IPS-20b (cell line): ENCODE results near the gene TTC27.

ENCODE experiments used
- H3K27ac ChIP-seq: one replicate; pipeline ENCODE4 v1.5.1; 2013; ENCODE audit warnings: low read length
- H3K27me3 ChIP-seq: 2 replicates; pipeline ENCODE4 v1.6.1; 2013; ENCODE audit warnings: mild to moderate bottlenecking, low read length, inconsistent platforms; ENCODE audit not compliant: insufficient read depth
- H3K36me3 ChIP-seq: 2 replicates; pipeline ENCODE4 v1.6.1; 2013; ENCODE audit warnings: low read depth, mild to moderate bottlenecking, inconsistent platforms, low read length, moderate library complexity; ENCODE audit not compliant: insufficient read depth
- H3K4me1 ChIP-seq: 2 replicates; pipeline ENCODE4 v1.6.1; 2013; ENCODE audit warnings: mild to moderate bottlenecking, control low read depth, inconsistent platforms, low read length, moderate library complexity; ENCODE audit not compliant: insufficient read depth
- H3K4me3 ChIP-seq: 2 replicates; pipeline ENCODE4 v1.5.1; 2013; ENCODE audit warnings: mild to moderate bottlenecking, low read length, inconsistent platforms
- H3K9ac ChIP-seq: 2 replicates; pipeline ENCODE4 v1.6.1; 2013; ENCODE audit warnings: low read depth, mild to moderate bottlenecking, inconsistent platforms, low read length, moderate library complexity
- H3K9me3 ChIP-seq: 2 replicates; pipeline ENCODE4 v1.6.1; 2013; ENCODE audit warnings: mild to moderate bottlenecking, low read depth, low read length, inconsistent platforms; ENCODE audit not compliant: insufficient read depth

TTC27 gene

DNA sequence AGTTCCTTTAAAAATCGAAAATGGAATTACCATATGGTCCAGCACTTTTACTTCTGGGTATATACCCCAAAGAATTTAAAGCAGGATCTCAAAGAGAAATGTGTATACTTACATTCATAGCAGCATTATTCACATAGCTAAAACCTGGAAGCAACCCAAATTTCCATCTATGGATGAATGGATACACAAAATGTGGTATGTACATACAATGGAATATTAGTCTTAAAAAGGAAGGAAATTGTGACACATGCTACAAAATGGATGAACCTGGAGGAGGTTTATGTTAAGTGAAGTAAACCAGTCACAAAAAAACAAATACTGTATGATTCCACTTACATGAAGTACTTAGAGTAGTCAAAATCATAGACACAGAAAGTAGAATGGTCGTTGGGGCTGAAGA lies 171.0 kb downstream of the TTC27 start:
- no peaks in the 10 kb centered on the region for H3K9me3 ChIP-seq

DNA sequence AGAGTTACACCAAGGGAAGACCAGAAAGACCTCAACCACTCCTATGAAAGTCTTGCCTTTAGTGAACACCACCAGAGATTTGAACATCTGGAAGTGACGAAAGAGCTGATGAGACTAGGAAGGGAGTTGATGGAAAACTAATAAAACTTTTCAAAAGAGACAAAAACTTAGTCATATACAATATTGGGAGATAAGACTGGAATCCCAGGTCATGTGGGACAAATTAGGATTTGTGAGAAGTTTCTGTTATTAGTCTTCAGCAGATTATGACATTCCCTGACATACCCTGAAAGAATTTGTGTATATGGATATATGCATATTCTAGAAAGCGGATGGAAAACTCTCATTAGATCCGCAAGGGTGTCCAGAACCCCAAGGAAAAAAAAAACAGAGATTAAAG lies 173.9 kb downstream of the TTC27 start:
- Histone ChIP-seq H3K9ac (no peak overlapping the region), H3K4me3 (no peak overlapping the region), H3K36me3 (no peaks in the 10 kb centered on the region), H3K27me3 (no peaks in the 10 kb centered on the region), H3K4me1 (no peaks in the 10 kb centered on the region), H3K27ac (no peak overlapping the region), H3K9me3 (no peaks in the 10 kb centered on the region)

More for the DNA sequence above, 171.0 kb downstream of the TTC27 start:
- Histone ChIP-seq H3K27ac (no peak overlapping the region), H3K36me3 (no peaks in the 10 kb centered on the region), H3K27me3 (no peaks in the 10 kb centered on the region), H3K4me3 (no peak overlapping the region), H3K9ac (no peak overlapping the region), H3K4me1 (no peaks in the 10 kb centered on the region)

DNA sequence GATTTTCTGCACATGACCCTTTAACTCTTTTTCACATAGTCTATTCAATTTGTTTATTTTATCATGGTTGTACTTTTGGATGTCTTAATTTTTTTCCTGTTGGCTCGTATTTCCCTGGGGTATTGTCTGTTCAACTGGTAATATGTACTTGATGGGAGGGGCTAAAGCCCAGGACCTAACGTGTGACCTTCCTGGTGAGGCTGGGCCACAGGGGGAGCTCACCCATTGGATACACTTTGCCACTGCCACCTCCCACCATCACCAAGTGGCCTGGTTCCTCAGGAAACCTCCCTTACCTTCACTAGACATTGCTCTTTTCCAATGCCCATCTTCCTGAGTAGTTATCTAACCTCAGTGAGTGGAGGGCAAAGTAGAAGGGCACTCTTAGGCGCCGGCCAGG lies 175.0 kb downstream of the TTC27 start:
- Histone ChIP-seq H3K27ac (no peak overlapping the region), H3K4me1 (no peaks in the 10 kb centered on the region), H3K9ac (no peak overlapping the region), H3K27me3 (no peaks in the 10 kb centered on the region), H3K4me3 (no peak overlapping the region), H3K9me3 (no peaks in the 10 kb centered on the region), H3K36me3 (no peaks in the 10 kb centered on the region)

DNA sequence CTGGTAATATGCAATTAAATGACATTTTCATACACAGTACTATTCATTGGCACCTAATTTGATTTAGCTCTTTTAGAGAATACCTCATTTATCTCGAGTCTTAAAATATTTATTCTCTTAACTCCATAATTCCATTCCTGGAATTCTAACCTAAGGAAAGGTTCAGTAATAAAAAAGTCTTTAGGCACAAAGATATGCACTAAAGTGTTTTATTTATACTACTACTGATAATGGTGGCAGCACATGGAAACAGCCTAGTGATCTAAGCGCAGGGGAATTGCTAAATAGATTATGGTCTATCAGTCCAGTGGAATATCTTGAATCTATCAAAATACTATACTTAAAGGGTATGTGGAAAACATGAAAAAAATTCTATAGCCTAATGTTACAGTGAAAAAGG lies 176.4 kb downstream of the TTC27 start:
- Histone ChIP-seq H3K27me3 (no peaks in the 10 kb centered on the region), H3K9me3 (no peaks in the 10 kb centered on the region), H3K9ac (no peak overlapping the region), H3K27ac (no peak overlapping the region), H3K4me3 (no peak overlapping the region), H3K4me1 (no peaks in the 10 kb centered on the region), H3K36me3 (no peaks in the 10 kb centered on the region)

DNA sequence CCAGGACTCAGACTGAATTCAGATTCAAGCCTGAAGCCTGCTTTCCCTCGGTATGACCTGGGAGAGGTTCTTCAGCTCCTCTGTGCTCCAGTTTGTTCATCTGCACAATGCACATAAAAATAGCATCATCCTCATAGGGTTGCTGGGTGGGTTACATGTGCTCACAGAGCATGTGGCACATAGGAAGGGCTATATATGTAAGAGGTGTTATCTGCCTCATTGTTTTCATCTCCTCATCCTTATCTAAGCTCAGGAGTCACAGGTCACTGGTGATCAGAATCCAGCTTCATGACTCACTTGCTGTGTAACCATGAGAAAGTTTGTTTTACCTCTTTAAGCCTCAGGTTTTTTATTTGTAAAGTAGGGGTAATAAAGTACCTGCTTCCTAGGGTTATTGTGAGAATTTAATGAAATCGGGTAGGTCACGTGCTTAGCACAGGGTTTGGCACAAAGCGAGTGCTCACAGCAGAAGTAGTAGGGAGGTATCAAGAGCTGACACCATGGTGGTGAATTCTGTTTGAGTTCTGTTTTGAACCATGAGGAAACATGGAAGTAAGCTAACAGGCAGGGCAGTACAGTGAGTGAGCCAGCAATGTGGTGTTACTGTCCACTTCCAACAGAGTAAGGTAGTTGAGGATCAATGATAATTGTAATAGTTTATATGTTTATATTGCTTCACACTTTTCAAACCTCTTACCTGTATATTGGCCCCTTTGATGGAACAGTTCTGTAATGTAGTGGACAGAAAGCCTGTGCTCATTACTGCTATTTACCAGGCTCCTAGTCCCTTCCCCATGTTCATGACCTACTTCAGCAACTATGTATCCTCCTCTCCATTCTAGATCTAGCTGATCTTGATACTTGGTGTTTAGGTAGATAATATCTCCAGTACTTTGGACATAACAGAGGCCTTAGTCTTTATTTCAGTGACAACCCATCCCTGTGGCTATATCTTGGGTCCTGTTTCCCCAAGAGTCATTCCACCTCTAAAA lies 177.6 kb downstream of the TTC27 start:
- Histone ChIP-seq H3K36me3 (no peaks in the 10 kb centered on the region), H3K9me3 (no peaks in the 10 kb centered on the region), H3K27ac (no peak overlapping the region), H3K9ac (no peak overlapping the region), H3K27me3 (no peaks in the 10 kb centered on the region), H3K4me3 (no peak overlapping the region), H3K4me1 (no peaks in the 10 kb centered on the region)

DNA sequence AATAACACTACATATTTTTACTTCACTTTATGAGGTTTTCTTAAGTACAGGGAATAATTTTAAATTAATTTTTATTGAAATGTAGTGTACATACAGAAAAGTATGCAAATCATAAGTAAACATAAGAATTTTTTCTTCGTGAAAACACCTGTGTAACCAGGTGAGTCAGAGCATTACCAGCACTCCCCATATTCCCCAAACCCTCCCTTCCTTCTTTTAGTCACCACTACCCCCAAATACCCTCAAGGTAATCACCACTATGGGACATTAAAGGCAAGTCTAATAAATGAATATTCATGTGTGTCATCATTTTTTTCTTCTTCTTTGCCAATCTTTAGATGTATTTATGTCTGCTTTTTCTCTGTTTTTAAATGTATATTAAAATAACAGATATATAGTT lies 179.0 kb downstream of the TTC27 start:
- Histone ChIP-seq H3K9me3 (no peaks in the 10 kb centered on the region), H3K27me3 (no peaks in the 10 kb centered on the region), H3K36me3 (no peaks in the 10 kb centered on the region), H3K9ac (no peak overlapping the region), H3K4me1 (no peaks in the 10 kb centered on the region), H3K4me3 (no peak overlapping the region), H3K27ac (no peak overlapping the region)

DNA sequence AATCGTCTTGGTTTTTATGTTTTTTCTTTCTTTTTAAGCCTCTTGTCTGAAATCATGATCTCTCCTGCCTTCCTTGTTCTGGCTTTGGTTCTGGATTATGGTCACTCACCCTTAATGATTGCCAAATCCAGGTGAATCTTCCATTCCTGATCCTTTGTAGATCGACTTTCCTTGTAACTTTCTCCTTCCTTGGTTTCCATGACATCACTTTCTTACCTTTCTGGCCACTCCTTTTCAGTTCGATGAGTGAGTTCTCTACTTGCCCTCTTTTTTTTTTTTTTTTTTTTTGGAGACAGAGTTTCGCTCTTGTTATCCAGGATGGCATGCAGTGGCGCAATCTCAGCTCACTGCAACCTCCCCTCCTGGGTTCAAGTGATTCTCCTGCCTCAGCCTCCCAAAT lies 179.8 kb downstream of the TTC27 start:
- Histone ChIP-seq H3K36me3 (no peaks in the 10 kb centered on the region), H3K27me3 (no peaks in the 10 kb centered on the region), H3K4me1 (no peaks in the 10 kb centered on the region), H3K27ac (no peak overlapping the region), H3K9me3 (no peaks in the 10 kb centered on the region), H3K9ac (no peak overlapping the region), H3K4me3 (no peak overlapping the region)

DNA sequence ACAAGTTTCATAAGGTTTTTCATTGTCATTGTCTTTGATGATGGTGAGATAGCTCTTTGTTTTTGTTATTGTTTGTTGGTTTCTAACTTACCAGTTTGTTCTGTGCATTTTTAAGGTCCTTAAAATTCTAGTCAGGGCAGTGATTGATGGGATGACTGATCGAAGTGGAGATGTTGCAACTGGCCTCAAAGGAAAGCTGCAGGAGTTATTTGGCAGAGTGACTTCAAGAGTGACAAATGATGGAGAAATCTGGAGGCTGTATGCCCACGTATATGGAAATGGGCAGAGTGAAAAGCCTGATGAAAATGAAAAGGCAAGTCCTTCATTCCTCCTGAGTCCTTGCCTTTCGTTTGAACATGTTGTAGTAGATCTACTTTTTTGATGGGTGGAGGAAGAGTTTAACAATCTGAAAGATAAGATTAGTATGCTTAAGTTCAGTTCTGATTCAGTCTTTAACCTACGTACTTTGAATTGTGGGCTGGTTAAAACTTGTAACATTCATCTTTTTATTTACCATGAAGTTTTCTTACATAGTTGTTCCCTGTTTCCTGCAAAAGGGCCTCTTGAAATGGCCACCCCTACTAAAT lies 183.2 kb downstream of the TTC27 start:
- Histone ChIP-seq H3K9ac (no peak overlapping the region), H3K4me3 (no peak overlapping the region), H3K9me3 (no peaks in the 10 kb centered on the region), H3K27ac (no peak overlapping the region), H3K27me3 (no peaks in the 10 kb centered on the region), H3K36me3 (0 out of 2 replicates have a peak, but pooled peaks cover 3% of the 10 kb centered on the region), H3K4me1 (no peaks in the 10 kb centered on the region)

DNA sequence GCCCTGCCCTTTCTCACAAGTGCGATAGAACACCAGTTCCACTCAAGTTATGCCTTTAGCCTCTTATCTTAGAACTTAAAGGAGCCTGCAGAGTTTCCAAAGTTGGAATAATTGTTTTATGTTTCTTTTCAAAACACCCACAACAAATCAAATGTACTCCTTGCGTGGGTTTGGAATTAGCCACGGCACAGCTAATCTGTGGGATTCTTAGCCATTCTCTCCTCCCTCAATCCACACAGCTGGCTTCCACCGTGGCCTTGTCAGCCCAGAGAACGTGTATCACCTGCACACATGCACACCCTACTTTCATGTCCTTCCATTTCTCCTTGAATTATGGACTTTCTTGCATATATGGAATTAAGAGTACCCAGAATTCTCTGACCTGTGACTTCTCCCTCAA lies 183.8 kb downstream of the TTC27 start:
- H3K4me1 ChIP-seq: no peaks in the 10 kb centered on the region
- no peak overlapping the region for H3K9ac ChIP-seq
- H3K36me3 ChIP-seq: 0 out of 2 replicates have a peak, but pooled peaks cover 3% of the 10 kb centered on the region
- H3K9me3 ChIP-seq: no peaks in the 10 kb centered on the region
- no peak overlapping the region for H3K27ac ChIP-seq
- no peaks in the 10 kb centered on the region for H3K27me3 ChIP-seq
- no peak overlapping the region for H3K4me3 ChIP-seq

DNA sequence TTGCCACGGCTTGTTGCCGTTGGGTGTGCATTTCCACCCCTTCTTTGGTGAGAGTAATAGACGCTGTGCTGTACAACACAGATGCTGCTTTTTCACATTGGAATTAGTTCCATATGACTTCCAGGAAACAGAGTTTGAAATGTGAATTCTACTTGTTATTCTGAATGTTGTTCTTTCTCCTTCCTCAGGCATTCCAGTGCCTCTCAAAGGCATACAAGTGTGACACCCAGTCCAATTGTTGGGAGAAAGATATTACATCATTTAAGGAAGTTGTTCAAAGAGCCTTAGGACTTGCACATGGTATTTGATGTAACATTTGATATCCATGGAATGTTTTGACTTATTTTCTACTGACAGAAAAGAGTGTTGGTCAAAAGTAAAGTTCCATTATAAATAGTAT lies 184.5 kb downstream of the TTC27 start:
- H3K4me1 ChIP-seq: no peaks in the 10 kb centered on the region
- H3K4me3 ChIP-seq: no peak overlapping the region
- no peaks in the 10 kb centered on the region for H3K27me3 ChIP-seq
- H3K9ac ChIP-seq: no peak overlapping the region
- no peak overlapping the region for H3K27ac ChIP-seq
- H3K9me3 ChIP-seq: no peaks in the 10 kb centered on the region
- 0 out of 2 replicates have a peak, but pooled peaks cover 3% of the 10 kb centered on the region for H3K36me3 ChIP-seq

DNA sequence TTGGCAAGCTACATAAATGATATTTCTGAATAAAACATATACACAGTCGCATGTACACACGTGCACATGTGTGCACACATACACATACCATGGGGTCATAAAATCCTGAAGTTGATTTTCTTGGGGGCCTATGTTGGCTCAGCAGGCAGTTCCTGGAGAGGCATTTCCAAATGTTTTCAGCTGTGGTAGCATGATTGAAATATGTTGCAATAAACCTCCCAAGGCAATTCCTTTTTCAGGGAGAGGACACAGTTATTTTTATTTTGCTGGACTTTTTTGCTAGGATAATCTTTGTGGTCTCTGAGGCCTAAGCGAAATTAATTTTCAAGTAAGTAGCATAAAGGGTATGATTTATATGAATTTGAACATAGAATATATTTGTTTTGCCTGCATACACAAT lies 192.2 kb downstream of the TTC27 start:
- no peaks in the 10 kb centered on the region for H3K4me1 ChIP-seq
- no peak overlapping the region for H3K4me3 ChIP-seq
- no peaks in the 10 kb centered on the region for H3K27me3 ChIP-seq
- no peaks in the 10 kb centered on the region for H3K36me3 ChIP-seq
- H3K27ac ChIP-seq: no peak overlapping the region
- H3K9ac ChIP-seq: no peak overlapping the region
- H3K9me3 ChIP-seq: no peaks in the 10 kb centered on the region

DNA sequence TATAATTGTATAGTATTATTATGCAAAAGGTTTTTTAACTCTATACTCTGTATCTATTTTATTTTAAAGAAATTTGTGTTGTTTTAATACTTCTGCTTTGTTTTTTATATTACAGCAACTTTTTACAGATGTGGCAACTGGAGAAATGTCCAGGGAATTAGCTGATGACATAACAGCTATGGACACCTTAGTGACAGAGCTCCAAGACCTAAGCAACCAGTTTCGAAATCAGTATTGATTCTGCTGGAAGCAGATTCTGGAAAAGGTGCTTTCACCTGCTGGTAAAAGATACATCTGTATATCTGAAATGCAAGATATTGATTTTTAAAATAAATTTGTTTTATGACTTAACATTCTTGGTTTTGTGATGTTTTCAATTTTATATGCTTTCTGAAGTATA lies 192.9 kb downstream of the TTC27 start:
- Histone ChIP-seq H3K27ac (no peak overlapping the region), H3K36me3 (no peaks in the 10 kb centered on the region), H3K4me3 (no peak overlapping the region), H3K4me1 (no peaks in the 10 kb centered on the region), H3K27me3 (no peaks in the 10 kb centered on the region), H3K9me3 (no peaks in the 10 kb centered on the region), H3K9ac (no peak overlapping the region)
